ENCODE measurements around the gene INHBA.

- TF ChIP-seq CTCF (IDR thresholded peaks at IDR 0.05) (no peak), POLR2A (IDR thresholded peaks at IDR 0.05) (no peak)
Measured at GRCh38 chr7:41725013-41725412, 22.1 kb upstream of the INHBA start.
